ENCODE results near the gene FGFR3. TPM values are rescaled to one million over a fixed set of nuclear protein-coding genes. Genes with fewer than 3 reads are reported as not detected.

FGFR3 gene
- total and polyA plus RNA-seq, 5 experiments from 2014 or later = 0.19 TPM; not detected in 4

GRCh38 chr4:1797861-1798579, 4.9 kb downstream of the FGFR3 start:
- POLR2A ChIA-PET = no interaction called here
- peaks cover 0 to 2% (median 0%) of the 10 kb centered on the region in 4 donors for H3K4me1 Mint-ChIP-seq
- peaks cover 2 to 24% (median 12%) of the 10 kb centered on the region in 5 donors for H3K27me3 Mint-ChIP-seq
- H3K27ac Mint-ChIP-seq = no peak overlapping the region
- no peaks in the 10 kb centered on the region for H3K9me3 Mint-ChIP-seq
- H3K36me3 Mint-ChIP-seq = no peaks in the 10 kb centered on the region
- ATAC-seq (no peak), DNase-seq (no peak)
- no peak overlapping the region for H3K4me3 Mint-ChIP-seq

- Mint-ChIP-seq H3K27ac (no peak overlapping the region), H3K27me3 (peaks cover 2 to 24% (median 12%) of the 10 kb centered on the region in 5 donors), H3K9me3 (no peaks in the 10 kb centered on the region), H3K36me3 (no peaks in the 10 kb centered on the region), H3K4me3 (no peak overlapping the region), H3K4me1 (peaks cover 0 to 2% (median 0%) of the 10 kb centered on the region in 4 donors)
- DNase-seq (no peak), ATAC-seq (no peak)
- POLR2A ChIA-PET = no interaction called here
Observed at GRCh38 chr4:1798580-1799386, 5.7 kb downstream of the FGFR3 start.

- no peaks in the 10 kb centered on the region for H3K36me3 Mint-ChIP-seq
- H3K4me1 Mint-ChIP-seq = no peaks in the 10 kb centered on the region
- no peak overlapping the region for H3K4me3 Mint-ChIP-seq
- ATAC-seq (no peak), DNase-seq (no peak)
- H3K9me3 Mint-ChIP-seq = no peaks in the 10 kb centered on the region
- POLR2A ChIA-PET = no interaction called here
- peaks cover 2 to 24% (median 12%) of the 10 kb centered on the region in 5 donors for H3K27me3 Mint-ChIP-seq
- no peak overlapping the region for H3K27ac Mint-ChIP-seq
Observed at GRCh38 chr4:1799387-1800375, 6.6 kb downstream of the FGFR3 start.

- H3K4me1 Mint-ChIP-seq = no peaks in the 10 kb centered on the region
- POLR2A ChIA-PET = no interaction called here
- no peaks in the 10 kb centered on the region for H3K9me3 Mint-ChIP-seq
- H3K27me3 Mint-ChIP-seq = peaks cover 2 to 22% (median 12%) of the 10 kb centered on the region in 5 donors
- DNase-seq (no peak), ATAC-seq (no peak)
- H3K4me3 Mint-ChIP-seq = no peak overlapping the region
- H3K36me3 Mint-ChIP-seq = no peaks in the 10 kb centered on the region
- no peak overlapping the region for H3K27ac Mint-ChIP-seq
Observed at GRCh38 chr4:1800805-1801204, 7.7 kb downstream of the FGFR3 start.

- DNase-seq (no peak), ATAC-seq (no peak)
- Mint-ChIP-seq H3K9me3 (no peaks in the 10 kb centered on the region), H3K4me3 (no peak overlapping the region), H3K36me3 (no peaks in the 10 kb centered on the region), H3K4me1 (no peaks in the 10 kb centered on the region), H3K27me3 (peaks cover 2 to 16% (median 11%) of the 10 kb centered on the region in 5 donors), H3K27ac (no peak overlapping the region)
- POLR2A ChIA-PET = no interaction called here
Observed at GRCh38 chr4:1801286-1801958, 8.3 kb downstream of the FGFR3 start.

- H3K4me3 Mint-ChIP-seq = no peak overlapping the region
- DNase-seq (no peak), ATAC-seq (no peak)
- no peak overlapping the region for H3K27ac Mint-ChIP-seq
- H3K27me3 Mint-ChIP-seq = peaks cover 2 to 9% (median 3%) of the 10 kb centered on the region in 5 donors
- POLR2A ChIA-PET = no interaction called here
- H3K36me3 Mint-ChIP-seq = no peaks in the 10 kb centered on the region
- H3K9me3 Mint-ChIP-seq = no peaks in the 10 kb centered on the region
- no peaks in the 10 kb centered on the region for H3K4me1 Mint-ChIP-seq
Observed at GRCh38 chr4:1802151-1802715, 9.1 kb downstream of the FGFR3 start.

- DNase-seq (no peak), ATAC-seq (no peak)
- H3K4me3 Mint-ChIP-seq = no peak overlapping the region
- POLR2A ChIA-PET = no interaction called here
- H3K27ac Mint-ChIP-seq = no peak overlapping the region
- peaks cover 0 to 9% (median 3%) of the 10 kb centered on the region in 5 donors for H3K27me3 Mint-ChIP-seq
- no peaks in the 10 kb centered on the region for H3K36me3 Mint-ChIP-seq
- H3K9me3 Mint-ChIP-seq = no peaks in the 10 kb centered on the region
- no peaks in the 10 kb centered on the region for H3K4me1 Mint-ChIP-seq
Observed at GRCh38 chr4:1802720-1803522, 9.8 kb downstream of the FGFR3 start.

GRCh38 chr4:1803523-1804423, 10.7 kb downstream of the FGFR3 start:
- Mint-ChIP-seq H3K9me3 (no peaks in the 10 kb centered on the region), H3K27ac (peak overlapping the region in 1 of 10 donors; percentile 67), H3K4me3 (no peak overlapping the region), H3K4me1 (no peaks in the 10 kb centered on the region), H3K27me3 (peaks cover 0 to 5% (median 2%) of the 10 kb centered on the region in 5 donors), H3K36me3 (no peaks in the 10 kb centered on the region)
- no peak for DNase-seq
- POLR2A ChIA-PET = no interaction called here
- ATAC-seq = no peak

GRCh38 chr4:1804638-1805492, 11.8 kb downstream of the FGFR3 start:
- Mint-ChIP-seq H3K4me1 (no peaks in the 10 kb centered on the region), H3K9me3 (no peaks in the 10 kb centered on the region), H3K4me3 (no peak overlapping the region), H3K36me3 (no peaks in the 10 kb centered on the region), H3K27me3 (peaks cover 0 to 3% (median 0%) of the 10 kb centered on the region in 5 donors), H3K27ac (no peak overlapping the region)
- ATAC-seq = no peak
- POLR2A ChIA-PET = no interaction called here
- no peak for DNase-seq

Data from naive thymus-derived CD8-positive, alpha-beta T cell (primary cell).